A549 (cell line): ENCODE results near the gene TFRC. TPM values are rescaled to one million over a fixed set of nuclear protein-coding genes. Genes with fewer than 3 reads are reported as not detected.

Experiments
- ATAC-seq, 2 experiments: fragments of 200-7000 bp in 1 of 2; fragments of >200 bp in 1 of 2; cut with Nextera tagmentation in 1 of 2; cut with Tn5 transposase in 1 of 2; 3 replicates each; pipeline versions ENCODE4 v1.8.0 to v1.9.1; 2018 to 2020; ENCODE audit warnings: mild to moderate bottlenecking in 1 of 2, moderate library complexity in 1 of 2
- CTCF ChIA-PET: fragments of 300-600 bp; sonication (Branson Sonifier 250); formaldehyde crosslinking; extraction: SDS; loops from one replicate; lab custom pipeline; 2021; ENCODE audit warnings: antibody characterized with exemption, inconsistent platforms; lab: Yijun Ruan, JAX
- POLR2A ChIA-PET: fragments of 350-600 bp; formaldehyde crosslinking; extraction: SDS; loops from one replicate; lab custom pipeline; 2021; ENCODE audit warnings: antibody characterized with exemption, inconsistent platforms; lab: Yijun Ruan, JAX
- DNase-seq, 2 experiments: peaks; one replicate each; pipeline versions ENCODE4 v3.0.0 to v3.0.0-alpha.2; 2011 to 2016; ENCODE audit warnings: low read depth in 1 of 2, low spot score in 1 of 2
- FAIRE-seq: peaks from 2 replicates; lab custom pipeline; 2011; peaks lifted over from hg19 to GRCh38; lab: Jason Lieb, UNC
- H3K27ac ChIP-seq, 2 experiments: fragments of >200 bp; sonication (Bioruptor Twin); formaldehyde crosslinking; 3 replicates each; pipeline ENCODE4 v1.5.1; 2016 to 2017
- H3K4me1 ChIP-seq: fragments of >200 bp; sonication (Bioruptor Twin); formaldehyde crosslinking; 3 replicates; pipeline ENCODE4 v1.6.1; 2016
- H3K4me2 ChIP-seq: fragments of >200 bp; sonication (Bioruptor Twin); formaldehyde crosslinking; 3 replicates; pipeline ENCODE4 v1.6.1; 2016
- H3K4me3 ChIP-seq: fragments of >200 bp; sonication (Bioruptor Twin); formaldehyde crosslinking; 3 replicates; pipeline ENCODE4 v1.5.1; 2016
- H3K9me3 ChIP-seq: fragments of >200 bp; sonication (Bioruptor Twin); formaldehyde crosslinking; 3 replicates; pipeline ENCODE4 v1.6.1; 2016
- CBX8 ChIP-seq: fragments of 200-600 bp; sonication (generic); IDR thresholded peaks from 2 replicates; pipeline ENCODE4 v1.6.1; 2016
- CHD2 ChIP-seq: fragments of 150-350 bp; IDR thresholded peaks from 2 replicates; pipeline ENCODE4 v1.6.1; 2014; ENCODE audit warnings: low read length; ENCODE audit not compliant: partially characterized antibody
- HOXA7 ChIP-seq: fragments of 250-450 bp; sonication (Bioruptor Pico); IDR thresholded peaks from 2 replicates; pipeline ENCODE4 v1.5.0; 2020; ENCODE audit warnings: mild to moderate bottlenecking, moderate library complexity
- HOXB13 ChIP-seq: fragments of 250-450 bp; sonication (Bioruptor Pico); IDR thresholded peaks from 2 replicates; pipeline ENCODE4 v1.5.0; 2020; ENCODE audit warnings: low read depth, mild to moderate bottlenecking, moderate library complexity
- HOXB5 ChIP-seq: fragments of 250-450 bp; sonication (Bioruptor Pico); IDR thresholded peaks from 2 replicates; pipeline ENCODE4 v1.5.0; 2020; ENCODE audit warnings: mild to moderate bottlenecking, moderate library complexity
- JUN ChIP-seq, 2 experiments: fragments of >200 bp; sonication (Bioruptor Twin); formaldehyde crosslinking; IDR thresholded peaks; 2 replicates in 1 of 2; 3 replicates in 1 of 2; pipeline ENCODE4 v1.6.1; 2016 to 2017
- JUNB ChIP-seq: fragments of >200 bp; sonication (Bioruptor Twin); formaldehyde crosslinking; IDR thresholded peaks from 2 replicates; pipeline ENCODE4 v1.6.1; 2016
- KDM1A ChIP-seq: fragments of 200-600 bp; sonication (generic); IDR thresholded peaks from 2 replicates; pipeline ENCODE4 v1.6.1; 2016; ENCODE audit warnings: low read depth, mild to moderate bottlenecking
- KDM5A ChIP-seq: fragments of 200-600 bp; sonication (generic); IDR thresholded peaks from 2 replicates; pipeline ENCODE4 v1.6.1; 2016; ENCODE audit warnings: antibody characterized with exemption, mild to moderate bottlenecking
- MAFK ChIP-seq: fragments of 450-650 bp; IDR thresholded peaks from 2 replicates; pipeline ENCODE4 v1.6.1; 2014; ENCODE audit not compliant: partially characterized antibody
- MAX ChIP-seq: IDR thresholded peaks from 2 replicates; pipeline ENCODE4 v1.6.1; 2012
- MAZ ChIP-seq: fragments of 150-350 bp; IDR thresholded peaks from 2 replicates; pipeline ENCODE4 v1.6.1; 2014; ENCODE audit warnings: antibody characterized with exemption, low read depth, low read length, borderline replicate concordance
- NR3C1 ChIP-seq: fragments of >200 bp; sonication (Bioruptor Twin); formaldehyde crosslinking; IDR thresholded peaks from 3 replicates; pipeline ENCODE4 v1.6.1; 2017
- PHF8 ChIP-seq: fragments of 200-600 bp; sonication (generic); IDR thresholded peaks from 2 replicates; pipeline ENCODE4 v1.6.1; 2016; ENCODE audit warnings: low read depth, mild to moderate bottlenecking, antibody characterized with exemption, moderate library complexity, borderline replicate concordance
- RARB ChIP-seq: fragments of 250-450 bp; sonication (Bioruptor Pico); IDR thresholded peaks from 2 replicates; pipeline ENCODE4 v1.8.0; 2021; ENCODE audit warnings: mild to moderate bottlenecking, moderate library complexity
- RNF2 ChIP-seq: fragments of 200-600 bp; sonication (generic); IDR thresholded peaks from 2 replicates; pipeline ENCODE4 v1.6.1; 2016; ENCODE audit warnings: low read depth, mild to moderate bottlenecking, antibody characterized with exemption, moderate library complexity, borderline replicate concordance
- SREBF2 ChIP-seq: fragments of 450-650 bp; IDR thresholded peaks from 2 replicates; pipeline ENCODE4 v1.6.1; 2014; ENCODE audit warnings: mild to moderate bottlenecking, moderate library complexity
- TP53 ChIP-seq: fragments of 250-450 bp; sonication (Bioruptor Pico); IDR thresholded peaks from 2 replicates; pipeline ENCODE4 v1.5.0; 2021; ENCODE audit warnings: mild to moderate bottlenecking, moderate library complexity
- ZC3H11A ChIP-seq: fragments of 450-650 bp; IDR thresholded peaks from 2 replicates; pipeline ENCODE4 v1.6.1; 2014; ENCODE audit warnings: antibody characterized with exemption, mild to moderate bottlenecking
- ZSCAN20 ChIP-seq: fragments of 250-450 bp; sonication (Bioruptor Pico); IDR thresholded peaks from 2 replicates; pipeline ENCODE4 v1.8.0; 2022; ENCODE audit warnings: mild to moderate bottlenecking, moderate library complexity
- WGBS: methylation state at CpG from one replicate; pipeline ENCODE4 v1.1.6; 2017; ENCODE audit errors: missing lambda C conversion rate; 5-methylcytosine and 5-hydroxymethylcytosine counted together
- polyA plus RNA-seq, 4 experiments: library from polyadenylated mRNA; depleted of rRNA in 3 of 4; stranded (reverse); fragments of >200 nt; fragmentation: RNase III in 1 of 4; extraction: RNeasy Plus Mini Kit Qiagen cat#74134 plus additional on column Dnase treatment in 1 of 4; gene quantifications; 2 replicates in 3 of 4; 3 replicates in 1 of 4; pipeline ENCODE4 v1.2.3, GENCODE V29; 2011 to 2017
- TF ChIP-seq, protein P1 (sequence below): fragments of >200 bp; sonication (Bioruptor Twin); formaldehyde crosslinking; IDR thresholded peaks from 2 replicates; pipeline ENCODE4 v1.6.1; 2016
- TF ChIP-seq, protein P2 (sequence below): fragments of 200-600 bp; sonication (generic); IDR thresholded peaks from 2 replicates; pipeline ENCODE4 v1.6.1; 2016; ENCODE audit warnings: antibody characterized with exemption, mild to moderate bottlenecking, moderate library complexity
- TF ChIP-seq, protein P3 (sequence below): IDR thresholded peaks from 2 replicates; pipeline ENCODE4 v1.6.1; 2012

TFRC gene
- polyA plus RNA-seq, 2 of the 4 experiments (the other 2 are of a cell fraction): 132 to 147 TPM

DNA sequence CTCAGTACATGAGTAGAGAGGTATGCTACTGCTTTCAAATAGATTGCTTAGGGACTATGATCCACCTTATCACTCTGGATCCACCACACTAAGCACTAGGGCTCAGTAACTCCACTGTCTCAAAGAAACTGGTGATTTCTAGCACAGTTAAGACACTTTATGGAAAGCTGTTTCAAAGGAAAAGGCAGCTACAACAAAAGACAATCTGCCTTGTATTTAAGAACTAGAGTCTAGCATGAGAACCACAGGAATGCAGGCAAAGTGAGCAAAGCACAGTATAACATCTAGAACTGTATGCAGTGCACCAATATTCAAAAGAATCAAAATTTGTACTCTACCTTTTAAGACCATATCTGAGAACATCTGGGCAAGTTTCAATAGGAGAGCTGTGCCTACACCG, 17.9 kb downstream of the TFRC start:
- ChIA-PET CTCF (interaction anchor here (1.2 to 1.8 kb wide), 4 partner anchors 10 to 458 kb away, joined by 4 to 8 read pairs (median 5); no protein-coding TSS in a partner anchor), POLR2A (no interaction called here)
- Histone ChIP-seq H3K27ac (no peak overlapping the region), H3K4me2 (no peak overlapping the region), H3K4me1 (peaks cover 6% of the 10 kb centered on the region; the same call in 1 of the 3 replicates), H3K4me3 (no peak overlapping the region), H3K9me3 (no peaks in the 10 kb centered on the region)
- WGBS: 86% methylated on average over 1 of the region's 1 CpG
- DNase-seq (no peak), ATAC-seq (no peak), FAIRE-seq (no peak)
- TF ChIP-seq, protein P1, sequence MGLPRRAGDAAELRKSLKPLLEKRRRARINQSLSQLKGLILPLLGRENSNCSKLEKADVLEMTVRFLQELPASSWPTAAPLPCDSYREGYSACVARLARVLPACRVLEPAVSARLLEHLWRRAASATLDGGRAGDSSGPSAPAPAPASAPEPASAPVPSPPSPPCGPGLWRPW: no peak
- no peak for TF ChIP-seq CHD2
- TF ChIP-seq HOXA7 (CRISPR knock-in tag): no peak
- TF ChIP-seq, protein P2, sequence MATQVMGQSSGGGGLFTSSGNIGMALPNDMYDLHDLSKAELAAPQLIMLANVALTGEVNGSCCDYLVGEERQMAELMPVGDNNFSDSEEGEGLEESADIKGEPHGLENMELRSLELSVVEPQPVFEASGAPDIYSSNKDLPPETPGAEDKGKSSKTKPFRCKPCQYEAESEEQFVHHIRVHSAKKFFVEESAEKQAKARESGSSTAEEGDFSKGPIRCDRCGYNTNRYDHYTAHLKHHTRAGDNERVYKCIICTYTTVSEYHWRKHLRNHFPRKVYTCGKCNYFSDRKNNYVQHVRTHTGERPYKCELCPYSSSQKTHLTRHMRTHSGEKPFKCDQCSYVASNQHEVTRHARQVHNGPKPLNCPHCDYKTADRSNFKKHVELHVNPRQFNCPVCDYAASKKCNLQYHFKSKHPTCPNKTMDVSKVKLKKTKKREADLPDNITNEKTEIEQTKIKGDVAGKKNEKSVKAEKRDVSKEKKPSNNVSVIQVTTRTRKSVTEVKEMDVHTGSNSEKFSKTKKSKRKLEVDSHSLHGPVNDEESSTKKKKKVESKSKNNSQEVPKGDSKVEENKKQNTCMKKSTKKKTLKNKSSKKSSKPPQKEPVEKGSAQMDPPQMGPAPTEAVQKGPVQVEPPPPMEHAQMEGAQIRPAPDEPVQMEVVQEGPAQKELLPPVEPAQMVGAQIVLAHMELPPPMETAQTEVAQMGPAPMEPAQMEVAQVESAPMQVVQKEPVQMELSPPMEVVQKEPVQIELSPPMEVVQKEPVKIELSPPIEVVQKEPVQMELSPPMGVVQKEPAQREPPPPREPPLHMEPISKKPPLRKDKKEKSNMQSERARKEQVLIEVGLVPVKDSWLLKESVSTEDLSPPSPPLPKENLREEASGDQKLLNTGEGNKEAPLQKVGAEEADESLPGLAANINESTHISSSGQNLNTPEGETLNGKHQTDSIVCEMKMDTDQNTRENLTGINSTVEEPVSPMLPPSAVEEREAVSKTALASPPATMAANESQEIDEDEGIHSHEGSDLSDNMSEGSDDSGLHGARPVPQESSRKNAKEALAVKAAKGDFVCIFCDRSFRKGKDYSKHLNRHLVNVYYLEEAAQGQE: no peak
- TF ChIP-seq, protein P3, sequence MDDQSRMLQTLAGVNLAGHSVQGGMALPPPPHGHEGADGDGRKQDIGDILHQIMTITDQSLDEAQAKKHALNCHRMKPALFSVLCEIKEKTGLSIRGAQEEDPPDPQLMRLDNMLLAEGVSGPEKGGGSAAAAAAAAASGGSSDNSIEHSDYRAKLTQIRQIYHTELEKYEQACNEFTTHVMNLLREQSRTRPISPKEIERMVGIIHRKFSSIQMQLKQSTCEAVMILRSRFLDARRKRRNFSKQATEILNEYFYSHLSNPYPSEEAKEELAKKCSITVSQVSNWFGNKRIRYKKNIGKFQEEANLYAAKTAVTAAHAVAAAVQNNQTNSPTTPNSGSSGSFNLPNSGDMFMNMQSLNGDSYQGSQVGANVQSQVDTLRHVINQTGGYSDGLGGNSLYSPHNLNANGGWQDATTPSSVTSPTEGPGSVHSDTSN: no peak
- TF ChIP-seq CBX8: no peak
- TF ChIP-seq KDM1A: no peak
- no peak for TF ChIP-seq JUN (IDR thresholded peaks at IDR 0.05)
- TF ChIP-seq ZC3H11A: no peak
- no peak for TF ChIP-seq MAX

- no peak for FAIRE-seq
- H3K4me2 ChIP-seq: no peak overlapping the region
- no peak for ATAC-seq
- TF ChIP-seq JUNB (no peak), NR3C1 (no peak), RNF2 (no peak), HOXB5 (no peak), TP53 (no peak), MAFK (no peak), RARB (CRISPR knock-in tag) (no peak), HOXB13 (CRISPR knock-in tag) (no peak), ZC3H11A (no peak), MAZ (no peak), SREBF2 (no peak), ZSCAN20 (CRISPR knock-in tag) (no peak), PHF8 (no peak), KDM1A (no peak), KDM5A (no peak)
- H3K9me3 ChIP-seq: no peaks in the 10 kb centered on the region
- H3K4me3 ChIP-seq: no peak overlapping the region
- DNase-seq: no peak
- no peak overlapping the region for H3K27ac ChIP-seq
- POLR2A ChIA-PET: no interaction called here
- H3K4me1 ChIP-seq: peaks cover 6% of the 10 kb centered on the region; the same call in 1 of the 3 replicates
- 83% methylated on average over 6 of the region's 6 CpGs for WGBS
- CTCF ChIA-PET: interaction anchor here (1.2 to 1.3 kb wide), 2 partner anchors 133 to 458 kb away, joined by 4 to 6 read pairs; no protein-coding TSS in a partner anchor
These were observed 18.4 kb downstream of the TFRC start for GRCh38 chr3:196063456-196063855.
